HEK293T (cell line): ENCODE results near the gene PHKG2.

Experiments used
- CTCF ChIA-PET: fragments of 350-600 bp; formaldehyde crosslinking; extraction: SDS; loops from one replicate; lab custom pipeline; 2021; ENCODE audit warnings: antibody characterized with exemption, inconsistent platforms; lab: Yijun Ruan, JAX
- POLR2A ChIA-PET: fragments of 350-600 bp; formaldehyde crosslinking; extraction: SDS; loops from one replicate; lab custom pipeline; 2020; ENCODE audit warnings: antibody characterized with exemption, inconsistent platforms; lab: Yijun Ruan, JAX
- DNase-seq: peaks from one replicate; pipeline ENCODE4 v3.0.0; 2012; ENCODE audit warnings: mixed read lengths; ENCODE audit errors: extremely low spot score
- ARNT ChIP-seq: fragments of 450-650 bp; IDR thresholded peaks from 2 replicates; pipeline ENCODE4 v1.6.1; 2017; ENCODE audit warnings: mild to moderate bottlenecking
- BHLHE40 ChIP-seq: fragments of 450-650 bp; IDR thresholded peaks from 2 replicates; pipeline ENCODE4 v1.6.1; 2016; ENCODE audit warnings: mild to moderate bottlenecking, moderate library complexity, borderline replicate concordance
- CTBP1 ChIP-seq: fragments of 450-650 bp; IDR thresholded peaks from 2 replicates; pipeline ENCODE4 v1.6.1; 2016; ENCODE audit warnings: borderline replicate concordance
- ELF4 ChIP-seq: fragments of 450-650 bp; IDR thresholded peaks from 2 replicates; pipeline ENCODE4 v1.6.1; 2017; ENCODE audit warnings: antibody characterized with exemption
- FOXA1 ChIP-seq: fragments of 450-650 bp; IDR thresholded peaks from 2 replicates; pipeline ENCODE4 v1.6.1; 2016; ENCODE audit warnings: mild to moderate bottlenecking
- FOXK2 ChIP-seq: fragments of 450-650 bp; IDR thresholded peaks from 2 replicates; pipeline ENCODE4 v1.6.1; 2016; ENCODE audit warnings: mild to moderate bottlenecking
- FOXM1 ChIP-seq: fragments of 450-650 bp; IDR thresholded peaks from 2 replicates; pipeline ENCODE4 v1.6.1; 2017; ENCODE audit warnings: mild to moderate bottlenecking, borderline replicate concordance
- HDGF ChIP-seq: fragments of 450-650 bp; IDR thresholded peaks from 2 replicates; pipeline ENCODE4 v1.6.1; 2017; ENCODE audit warnings: antibody characterized with exemption, borderline replicate concordance
- L3MBTL2 ChIP-seq: fragments of 450-650 bp; conservative IDR thresholded peaks from 2 replicates; pipeline ENCODE4 v1.6.1; 2016; ENCODE audit warnings: mild to moderate bottlenecking
- LEF1 ChIP-seq: fragments of 450-650 bp; IDR thresholded peaks from 2 replicates; pipeline ENCODE4 v1.6.1; 2017; ENCODE audit warnings: mild to moderate bottlenecking, borderline replicate concordance
- NFRKB ChIP-seq: fragments of 450-650 bp; IDR thresholded peaks from 2 replicates; pipeline ENCODE4 v1.6.1; 2016; ENCODE audit warnings: mild to moderate bottlenecking, moderate library complexity
- PKNOX1 ChIP-seq: fragments of 450-650 bp; IDR thresholded peaks from 2 replicates; pipeline ENCODE4 v1.6.1; 2016
- SP1 ChIP-seq: fragments of 450-650 bp; IDR thresholded peaks from 2 replicates; pipeline ENCODE4 v1.6.1; 2017
- SUZ12 ChIP-seq: fragments of 450-650 bp; IDR thresholded peaks from 2 replicates; pipeline ENCODE4 v1.6.1; 2016; ENCODE audit warnings: mild to moderate bottlenecking
- TARDBP ChIP-seq: fragments of 450-650 bp; IDR thresholded peaks from 2 replicates; pipeline ENCODE4 v1.6.1; 2016
- ZNF384 ChIP-seq: fragments of 450-650 bp; IDR thresholded peaks from 2 replicates; pipeline ENCODE4 v1.6.1; 2016

Gene PHKG2

DNA sequence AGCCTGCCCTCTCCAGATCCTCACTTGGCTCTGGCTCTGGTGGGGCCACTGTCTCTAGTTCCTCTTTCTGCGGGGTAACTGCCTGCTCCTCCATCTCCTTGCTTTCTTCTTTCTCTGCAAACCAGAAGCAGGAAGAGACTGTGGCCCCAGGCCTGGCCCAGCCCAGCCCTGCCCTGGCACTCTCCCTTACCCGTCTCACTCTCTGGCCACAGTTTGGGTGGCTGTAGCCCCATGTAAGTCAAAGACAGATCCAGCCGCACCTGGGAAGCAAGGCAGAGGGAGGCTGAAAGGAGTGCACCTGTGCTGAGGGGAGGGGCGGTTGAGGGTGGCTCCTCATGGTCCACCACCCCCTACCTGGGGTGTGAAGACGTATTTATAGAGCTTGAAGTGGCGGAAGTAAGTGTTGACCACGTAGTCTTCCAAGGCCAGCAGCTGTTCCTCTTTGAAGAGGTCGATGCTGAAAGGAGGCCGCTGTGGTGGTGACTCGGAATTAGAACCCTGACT is 10.8 kb downstream of the PHKG2 start:
- no peak for DNase-seq
- TF ChIP-seq ZNF384 (no peak), L3MBTL2 (no peak), SUZ12 (no peak), SP1 (no peak), TARDBP (no peak), LEF1 (no peak), HDGF (no peak), ELF4 (no peak)
- ChIA-PET POLR2A (interaction anchor here (0.7 to 4.1 kb wide), 6 partner anchors 10 to 621 kb away, joined by 3 to 52 read pairs (median 10); partner anchors contain the start of gene PHKG2), CTCF (no interaction called here)

- no peak for DNase-seq
- TF ChIP-seq ZNF384 (no peak), NFRKB (no peak), BHLHE40 (no peak), FOXM1 (no peak), SUZ12 (no peak), PKNOX1 (no peak), ARNT (no peak), FOXK2 (no peak), CTBP1 (no peak), TARDBP (no peak), ELF4 (no peak), SP1 (no peak), L3MBTL2 (no peak), HDGF (no peak), LEF1 (no peak), FOXA1 (no peak)
- ChIA-PET POLR2A (interaction anchor here (0.6 to 4.1 kb wide), 10 partner anchors 9 to 45 kb away, joined by 3 to 52 read pairs (median 5); partner anchors contain the start of genes PHKG2 and ZNF629), CTCF (interaction anchor here (0.6 kb wide), 1 partner anchor 162 kb away, joined by 3 read pairs; no protein-coding TSS in a partner anchor)
Observed at GRCh38 chr16:30760001-30760559, 11.9 kb downstream of the PHKG2 start.

GRCh38 chr16:30760577-30761426 is 12.6 kb downstream of the PHKG2 start:
- no peak for TF ChIP-seq SUZ12
- TF ChIP-seq ELF4: no peak
- ChIA-PET CTCF (no interaction called here), POLR2A (interaction anchor here (0.7 to 4.1 kb wide), 11 partner anchors 8 to 45 kb away, joined by 3 to 52 read pairs (median 5); partner anchors contain the start of genes PHKG2 and ZNF629)
- no peak for DNase-seq

- no peak for TF ChIP-seq BHLHE40
- TF ChIP-seq FOXM1: no peak
- 0 out of 2 replicates have a peak, but pooled peaks have one; percentile 29 for TF ChIP-seq CTBP1
- TF ChIP-seq ELF4: peak; percentile 21; the same call in 1 of the 2 replicates
- no peak for TF ChIP-seq HDGF
- TF ChIP-seq SP1: no peak
- no peak for TF ChIP-seq SUZ12
- no peak for TF ChIP-seq FOXA1
- TF ChIP-seq ZNF384: no peak
- TF ChIP-seq L3MBTL2: peak; percentile 73
- TF ChIP-seq FOXK2: no peak
- peak; percentile 64; the same call in 1 of the 2 replicates for TF ChIP-seq ARNT
- no peak for TF ChIP-seq PKNOX1
- TF ChIP-seq LEF1: no peak
- TF ChIP-seq NFRKB: no peak
- no peak for TF ChIP-seq TARDBP
- peak; percentile 64 for DNase-seq
- ChIA-PET CTCF (no interaction called here), POLR2A (interaction anchor here (0.7 to 4.1 kb wide), 5 partner anchors 11 to 44 kb away, joined by 3 to 52 read pairs (median 5); partner anchors contain the start of gene PHKG2)
Observed at GRCh38 chr16:30761427-30761927, 13.3 kb downstream of the PHKG2 start.

DNA sequence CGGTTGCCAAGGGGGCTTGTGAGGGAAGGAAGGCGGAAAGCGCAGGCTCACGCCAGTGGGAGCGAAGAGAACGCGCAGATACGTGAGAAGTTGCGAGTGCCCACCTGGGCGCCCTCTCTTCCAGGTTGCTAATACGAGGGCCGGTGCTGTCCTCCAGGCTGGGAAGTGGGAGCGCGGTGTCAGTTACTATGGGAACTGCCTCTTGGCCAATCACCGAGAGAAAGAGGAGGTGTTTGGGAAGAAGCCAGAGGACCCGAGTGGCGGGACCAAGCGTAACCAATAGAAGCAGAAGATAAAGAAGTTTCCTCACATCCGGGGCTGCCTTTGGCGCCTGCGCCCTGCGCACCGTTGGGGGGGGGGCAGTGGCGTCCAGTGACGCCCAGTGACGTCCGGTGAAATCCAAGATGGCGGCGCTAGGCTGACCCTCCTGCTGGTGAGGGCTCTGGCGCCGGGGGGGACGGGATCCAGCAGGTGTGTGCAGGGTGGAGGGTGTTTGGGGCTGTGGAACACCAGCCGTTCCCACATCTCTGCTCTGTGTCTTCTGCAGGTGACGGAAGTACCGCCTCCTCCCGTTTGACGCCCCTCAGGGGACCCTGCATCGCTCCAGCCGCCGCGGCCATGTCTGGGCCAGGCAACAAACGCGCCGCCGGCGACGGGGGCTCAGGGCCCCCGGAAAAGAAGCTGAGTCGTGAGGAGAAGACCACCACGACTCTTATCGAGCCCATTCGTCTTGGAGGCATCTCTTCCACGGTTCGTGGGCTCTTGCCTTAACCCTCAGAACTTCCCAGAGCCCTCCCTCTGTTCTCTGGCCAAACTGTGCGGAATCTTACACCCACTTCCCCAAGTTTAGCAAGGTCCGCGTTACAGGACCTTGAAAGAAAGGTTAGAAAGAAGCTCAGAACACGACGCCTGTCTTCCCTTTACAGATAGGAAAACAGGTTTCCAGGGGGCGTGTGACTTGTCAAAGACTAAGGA is 14.0 kb downstream of the PHKG2 start, which contains the start of the genes CFAP119 and RNF40:
Gene CFAP119, minus strand, starts transcription at position 135 of the 975 bp plus-strand sequence. CDS start 314 bp downstream, outside the sequence.
Gene RNF40, plus strand, starts transcription at position 395 of the 975 bp plus-strand sequence. Its CDS starts 224 bp downstream, at position 619.
- peak; percentile 100 for DNase-seq
- TF ChIP-seq CTBP1 (no peak), ELF4 (peak; percentile 35; the same call in 1 of the 2 replicates), HDGF (peak; percentile 60; the same call in 1 of the 2 replicates), PKNOX1 (peak; percentile 87)
- POLR2A ChIA-PET: interaction anchor here (0.7 to 5.1 kb wide), 6 partner anchors 11 to 43 kb away, joined by 3 to 52 read pairs (median 5); partner anchors contain the start of gene PHKG2
- CTCF ChIA-PET: interaction anchor here (0.7 kb wide), 1 partner anchor 176 kb away, joined by 3 read pairs; no protein-coding TSS in a partner anchor
